Naive thymus-derived CD4-positive, alpha-beta T cell (primary cell): ENCODE results near the gene PARD3B. TPM values are rescaled to one million over a fixed set of nuclear protein-coding genes. Genes with fewer than 3 reads are reported as not detected.

Experiments
- ATAC-seq: fragments of 150-1000 bp; cut with Tn5 transposase; 2 replicates; pipeline ENCODE4 v1.10.0; 2021; ENCODE audit warnings: mild to moderate bottlenecking, moderate library complexity
- CTCF ChIA-PET: fragments of 350-600 bp; sonication (Branson Sonifier 250); formaldehyde crosslinking; loops from one replicate; lab custom pipeline; 2021; ENCODE audit warnings: antibody characterized with exemption; lab: Charles Lee
- POLR2A ChIA-PET: fragments of 350-600 bp; sonication (Branson Sonifier 250); formaldehyde crosslinking; loops from one replicate; lab custom pipeline; 2021; ENCODE audit warnings: antibody characterized with exemption, inconsistent platforms; lab: Charles Lee
- DNase-seq, 9 donors: peaks; one replicate each; pipeline versions ENCODE4 v3.0.0 to v3.0.0-alpha.2; 2020 to 2022; ENCODE audit warnings: mixed read lengths in 1 of 9
- H3K27ac ChIP-seq: one replicate; pipeline ENCODE4 v1.7.0; 2013; ENCODE audit warnings: mild to moderate bottlenecking, low read depth, low read length, moderate library complexity
- H3K27me3 ChIP-seq, 2 donors: one replicate each; pipeline ENCODE4 v1.7.0; 2013; ENCODE audit warnings: low read length in 2 of 2, mild to moderate bottlenecking in 2 of 2, moderate library complexity in 2 of 2; ENCODE audit not compliant: control insufficient read depth in 2 of 2, insufficient read depth in 2 of 2
- H3K36me3 ChIP-seq, 3 experiments: 1 replicate in 2 of 3; 2 replicates in 1 of 3; pipeline ENCODE4 v1.7.0; 2013; ENCODE audit warnings: low read length in 3 of 3, mild to moderate bottlenecking in 3 of 3, moderate library complexity in 1 of 3; ENCODE audit not compliant: insufficient read depth in 3 of 3, control insufficient read depth in 2 of 3
- H3K4me1 ChIP-seq, 2 donors: one replicate each; pipeline ENCODE4 v1.7.0; 2013; ENCODE audit warnings: low read length in 2 of 2, mild to moderate bottlenecking in 2 of 2, moderate library complexity in 1 of 2; ENCODE audit not compliant: control insufficient read depth in 2 of 2, insufficient read depth in 2 of 2
- H3K4me3 ChIP-seq: 2 replicates; pipeline ENCODE4 v1.7.0; 2013; ENCODE audit warnings: mild to moderate bottlenecking, low read length
- H3K9me3 ChIP-seq, 3 experiments: 1 replicate in 2 of 3; 2 replicates in 1 of 3; pipeline ENCODE4 v1.7.0; 2013; ENCODE audit warnings: low read length in 3 of 3; ENCODE audit not compliant: control insufficient read depth in 2 of 3
- H3K27ac Mint-ChIP-seq, 9 donors: one replicate each; pipeline ENCODE4 v1.8.0; 2020 to 2022; ENCODE audit warnings: mixed read lengths in 9 of 9, mild to moderate bottlenecking in 8 of 9, moderate library complexity in 5 of 9, inconsistent platforms in 2 of 9
- H3K27me3 Mint-ChIP-seq, 5 donors: one replicate each; pipeline ENCODE4 v1.8.0; 2021 to 2022; ENCODE audit warnings: mixed read lengths in 5 of 5, mild to moderate bottlenecking in 1 of 5
- H3K36me3 Mint-ChIP-seq, 5 donors: one replicate each; pipeline ENCODE4 v1.8.0; 2020 to 2022; ENCODE audit warnings: mixed read lengths in 5 of 5, mild to moderate bottlenecking in 3 of 5, inconsistent platforms in 1 of 5
- H3K4me1 Mint-ChIP-seq, 7 donors: one replicate each; pipeline ENCODE4 v1.8.0; 2020 to 2022; ENCODE audit warnings: mixed read lengths in 7 of 7, mild to moderate bottlenecking in 3 of 7, inconsistent platforms in 1 of 7
- H3K4me3 Mint-ChIP-seq, 10 donors: one replicate each; pipeline ENCODE4 v1.8.0; 2020 to 2022; ENCODE audit warnings: mild to moderate bottlenecking in 10 of 10, mixed read lengths in 10 of 10, moderate library complexity in 6 of 10, inconsistent platforms in 2 of 10
- H3K9me3 Mint-ChIP-seq, 11 donors: one replicate each; pipeline ENCODE4 v1.8.0; 2020 to 2022; ENCODE audit warnings: mixed read lengths in 11 of 11, mild to moderate bottlenecking in 4 of 11, inconsistent platforms in 1 of 11, moderate library complexity in 1 of 11
- intact Hi-C, 2 donors: fragments of 100-400 bp; cut with micrococcal nuclease; formaldehyde crosslinking; loops; one replicate each; pipeline ENCODE4 v1.15.1; 2023
- polyA plus RNA-seq, 2 donors: library from polyadenylated mRNA; unstranded; fragments of 300-500 nt; fragmentation: Illumina TruSeq; gene quantifications; one replicate each; pipeline ENCODE4 v1.2.3, GENCODE V29; 2021
- total RNA-seq, 6 experiments: library from RNA in 5 of 6; stranded (reverse) in 5 of 6; gene quantifications; 1 replicate in 5 of 6; 2 replicates in 1 of 6; pipeline ENCODE4 v1.2.3 and lab custom pipeline; 2021 to 2026

Gene PARD3B
- total and polyA plus RNA-seq, 7 experiments from 2014 or later = 0.22 to 4.0 (median 0.87) TPM

DNA sequence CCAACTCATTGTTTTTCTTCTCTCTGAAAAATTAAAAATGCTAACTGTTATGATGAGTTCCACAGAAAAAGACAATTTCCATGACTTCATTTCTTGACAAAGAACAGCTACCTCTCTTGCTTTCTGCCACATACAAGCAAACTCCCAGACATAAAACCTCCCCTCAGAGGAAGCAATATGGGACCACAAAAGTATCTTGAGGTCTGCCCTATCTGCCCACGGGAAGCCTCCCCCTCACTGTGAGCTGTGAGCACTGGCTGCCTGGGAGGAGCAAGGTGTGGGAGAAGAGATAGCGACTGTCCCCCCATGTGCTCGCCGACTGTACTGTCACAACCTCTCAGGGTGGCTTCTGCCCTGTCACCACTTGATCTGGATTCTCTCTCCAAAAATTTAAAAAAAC, 1067.4 kb downstream of the PARD3B start:
- peaks cover 0 to 4% of the 10 kb centered on the region in 2 donors for H3K4me1 ChIP-seq
- ATAC-seq (no peak), DNase-seq (peak in 2 of 9 donors; percentile 8 to 77)
- H3K27me3 ChIP-seq = no peaks in the 10 kb centered on the region
- no peaks in the 10 kb centered on the region for H3K36me3 ChIP-seq
- Mint-ChIP-seq H3K4me3 (peak overlapping the region in 9 of 10 donors; percentile 13 to 55 (median 19)), H3K27me3 (peaks cover 8 to 20% (median 9%) of the 10 kb centered on the region in 5 donors), H3K36me3 (peaks cover 0 to 6% (median 0%) of the 10 kb centered on the region in 5 donors), H3K9me3 (peaks cover 0 to 2% (median 0%) of the 10 kb centered on the region in 11 donors), H3K27ac (peak overlapping the region in 4 of 9 donors; percentile 2 to 41 (median 30)), H3K4me1 (peaks cover 10 to 33% (median 18%) of the 10 kb centered on the region in 7 donors)
- ChIA-PET CTCF (no interaction called here), POLR2A (no interaction called here)
- intact Hi-C loops = loop anchor here in 1 of 2 donors (5.0 kb wide), 1 partner anchor 70 kb away; the partner anchor contains the start of gene NRP2
- no peak overlapping the region for H3K4me3 ChIP-seq
- H3K9me3 ChIP-seq = no peaks in the 10 kb centered on the region
- no peak overlapping the region for H3K27ac ChIP-seq

DNA sequence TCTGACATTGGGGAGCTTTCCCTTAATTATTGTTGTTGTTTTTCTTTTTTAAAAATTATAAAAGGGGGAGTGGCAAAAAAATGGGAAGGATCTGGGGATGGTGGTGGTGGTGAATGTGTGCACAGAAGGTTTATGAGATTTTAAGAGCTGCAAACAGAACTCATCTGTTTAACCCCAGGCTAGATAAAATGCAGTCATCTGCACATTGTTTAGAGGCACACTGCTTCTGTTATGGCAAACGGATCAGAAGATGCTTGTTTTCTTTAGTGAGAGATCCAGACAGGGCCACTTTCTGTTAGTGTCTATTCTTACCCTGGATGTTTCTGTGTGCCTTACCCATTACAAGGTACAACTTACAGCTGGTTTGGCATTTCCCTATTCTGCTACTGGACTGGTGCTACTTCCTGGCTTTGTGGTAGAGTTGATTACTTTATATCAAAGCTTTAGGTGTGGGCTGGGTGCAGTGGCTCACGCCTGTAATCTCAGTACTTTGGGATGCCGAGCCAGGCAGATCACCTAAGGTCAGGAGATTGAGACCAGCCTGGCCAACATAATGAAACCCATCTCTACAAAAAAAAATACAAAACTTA, 1068.8 kb downstream of the PARD3B start:
- H3K4me1 Mint-ChIP-seq = peaks cover 10 to 32% (median 18%) of the 10 kb centered on the region in 7 donors
- ChIA-PET POLR2A (no interaction called here), CTCF (no interaction called here)
- H3K27ac ChIP-seq = no peak overlapping the region
- H3K9me3 ChIP-seq = no peaks in the 10 kb centered on the region
- DNase-seq (no peak), ATAC-seq (no peak)
- peaks cover 0 to 6% (median 0%) of the 10 kb centered on the region in 5 donors for H3K36me3 Mint-ChIP-seq
- intact Hi-C loops = loop anchor here in 1 of 2 donors (5.0 kb wide), 1 partner anchor 68 kb away; the partner anchor contains the start of gene NRP2
- H3K9me3 Mint-ChIP-seq = peaks cover 0 to 2% (median 0%) of the 10 kb centered on the region in 11 donors
- H3K27me3 ChIP-seq = no peaks in the 10 kb centered on the region
- no peak overlapping the region for H3K27ac Mint-ChIP-seq
- H3K4me3 ChIP-seq = no peak overlapping the region
- H3K4me1 ChIP-seq = peaks cover 0 to 4% of the 10 kb centered on the region in 2 donors
- no peaks in the 10 kb centered on the region for H3K36me3 ChIP-seq
- peaks cover 4 to 11% (median 9%) of the 10 kb centered on the region in 5 donors for H3K27me3 Mint-ChIP-seq
- peak overlapping the region in 2 of 10 donors; percentile 19 to 27 for H3K4me3 Mint-ChIP-seq

DNA sequence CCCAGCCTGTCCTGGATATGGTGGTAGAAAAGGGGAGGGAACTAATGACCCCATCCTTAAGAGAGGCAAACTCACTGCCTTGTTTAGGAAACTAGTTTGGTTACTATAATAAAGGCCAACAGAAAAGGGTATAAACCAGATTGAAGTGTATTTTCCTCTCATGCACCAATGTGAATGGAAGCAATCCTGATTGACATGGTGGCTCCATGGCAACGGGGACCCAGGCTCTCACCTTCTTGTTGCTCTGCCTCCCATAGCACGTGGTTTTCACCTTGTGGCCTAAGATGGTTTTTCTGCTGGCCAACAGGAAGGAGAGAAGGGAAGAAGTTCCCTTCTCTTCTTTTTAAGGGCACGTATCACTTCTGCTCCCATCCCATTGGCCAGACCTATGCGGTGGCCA, 1069.7 kb downstream of the PARD3B start:
- H3K4me1 Mint-ChIP-seq = peaks cover 10 to 33% (median 21%) of the 10 kb centered on the region in 7 donors
- no peaks in the 10 kb centered on the region for H3K9me3 Mint-ChIP-seq
- no peak for ATAC-seq
- no peaks in the 10 kb centered on the region for H3K36me3 ChIP-seq
- no peak overlapping the region for H3K4me3 Mint-ChIP-seq
- peaks cover 0 to 6% (median 0%) of the 10 kb centered on the region in 5 donors for H3K36me3 Mint-ChIP-seq
- no peak for DNase-seq
- H3K4me1 ChIP-seq = peaks cover 0 to 4% of the 10 kb centered on the region in 2 donors
- H3K27ac Mint-ChIP-seq = no peak overlapping the region
- intact Hi-C loops = loop anchor here in 1 of 2 donors (5.0 kb wide), 1 partner anchor 67 kb away; the partner anchor contains the start of gene NRP2
- POLR2A ChIA-PET = no interaction called here
- no peaks in the 10 kb centered on the region for H3K27me3 ChIP-seq
- no peak overlapping the region for H3K27ac ChIP-seq
- H3K4me3 ChIP-seq = no peak overlapping the region
- CTCF ChIA-PET = no interaction called here
- H3K27me3 Mint-ChIP-seq = peaks cover under 1 to 11% (median 5%) of the 10 kb centered on the region in 5 donors
- H3K9me3 ChIP-seq = no peaks in the 10 kb centered on the region

DNA sequence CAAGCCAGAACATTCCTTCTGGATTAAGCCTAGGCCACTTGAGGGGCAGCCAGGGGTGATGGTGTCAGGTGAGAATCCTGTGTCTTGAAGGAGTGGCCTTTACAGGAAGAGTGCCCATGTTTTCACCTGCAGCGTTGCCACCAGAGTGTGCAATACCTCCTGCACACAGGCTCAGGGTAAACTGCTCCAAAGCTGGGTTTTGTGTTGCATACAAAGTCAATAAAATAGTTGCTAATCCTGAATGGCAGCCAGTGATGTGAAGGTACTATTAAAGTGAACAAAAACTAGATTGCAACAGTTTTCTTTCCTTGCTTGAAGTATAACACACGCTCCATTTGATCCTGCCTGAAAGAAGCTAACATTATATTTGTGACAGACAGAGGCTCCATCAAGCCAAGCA, 1072.6 kb downstream of the PARD3B start:
- H3K4me1 Mint-ChIP-seq = peaks cover 4 to 20% (median 15%) of the 10 kb centered on the region in 7 donors
- peaks cover 0 to 2% (median 0%) of the 10 kb centered on the region in 11 donors for H3K9me3 Mint-ChIP-seq
- no peaks in the 10 kb centered on the region for H3K36me3 ChIP-seq
- ATAC-seq (no peak), DNase-seq (no peak)
- H3K27ac ChIP-seq = no peak overlapping the region
- H3K36me3 Mint-ChIP-seq = peaks cover 0 to 2% (median 0%) of the 10 kb centered on the region in 5 donors
- intact Hi-C loops = no loop called here
- H3K27me3 Mint-ChIP-seq = peaks cover 0 to 5% (median 0%) of the 10 kb centered on the region in 5 donors
- no peaks in the 10 kb centered on the region for H3K27me3 ChIP-seq
- no peak overlapping the region for H3K4me3 ChIP-seq
- no peaks in the 10 kb centered on the region for H3K4me1 ChIP-seq
- POLR2A ChIA-PET = no interaction called here
- no peak overlapping the region for H3K4me3 Mint-ChIP-seq
- CTCF ChIA-PET = interaction anchor here (0.6 kb wide), 1 partner anchor 66 kb away, joined by 3 read pairs; no protein-coding TSS in a partner anchor
- no peak overlapping the region for H3K27ac Mint-ChIP-seq
- H3K9me3 ChIP-seq = no peaks in the 10 kb centered on the region

DNA sequence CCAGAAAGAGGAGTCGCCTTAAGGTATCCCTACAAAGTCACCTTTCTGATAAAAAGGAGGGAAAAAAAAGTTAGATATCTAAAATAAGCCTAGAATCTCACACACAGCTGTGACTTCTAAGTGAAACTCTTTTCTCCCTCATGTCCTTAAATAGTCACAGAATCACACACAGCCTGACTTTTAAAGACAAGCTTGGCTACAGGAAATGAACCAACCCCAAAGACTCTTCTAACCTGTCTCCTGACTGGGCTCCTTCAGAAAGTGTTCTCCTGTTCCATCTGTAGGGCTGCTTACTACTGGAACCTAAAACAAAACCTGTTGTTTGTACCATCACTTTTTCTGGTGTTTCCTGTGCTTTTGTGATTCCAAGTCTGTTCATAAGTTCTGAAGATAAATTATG, 1074.3 kb downstream of the PARD3B start:
- Histone ChIP-seq H3K36me3 (no peaks in the 10 kb centered on the region), H3K4me1 (no peaks in the 10 kb centered on the region), H3K4me3 (no peak overlapping the region), H3K27me3 (no peaks in the 10 kb centered on the region), H3K9me3 (no peaks in the 10 kb centered on the region), H3K27ac (no peak overlapping the region)
- Mint-ChIP-seq H3K9me3 (peaks cover 0 to 2% (median 0%) of the 10 kb centered on the region in 11 donors), H3K36me3 (peaks cover 0 to 2% (median 0%) of the 10 kb centered on the region in 5 donors), H3K4me3 (no peak overlapping the region), H3K4me1 (peaks cover 0 to 6% (median 3%) of the 10 kb centered on the region in 7 donors), H3K27me3 (peaks cover 0 to 5% (median 0%) of the 10 kb centered on the region in 5 donors), H3K27ac (no peak overlapping the region)
- ChIA-PET POLR2A (no interaction called here), CTCF (interaction anchor here (0.6 kb wide), 1 partner anchor 17 kb away, joined by 3 read pairs; no protein-coding TSS in a partner anchor)
- intact Hi-C loops = no loop called here
- DNase-seq (no peak), ATAC-seq (no peak)

DNA sequence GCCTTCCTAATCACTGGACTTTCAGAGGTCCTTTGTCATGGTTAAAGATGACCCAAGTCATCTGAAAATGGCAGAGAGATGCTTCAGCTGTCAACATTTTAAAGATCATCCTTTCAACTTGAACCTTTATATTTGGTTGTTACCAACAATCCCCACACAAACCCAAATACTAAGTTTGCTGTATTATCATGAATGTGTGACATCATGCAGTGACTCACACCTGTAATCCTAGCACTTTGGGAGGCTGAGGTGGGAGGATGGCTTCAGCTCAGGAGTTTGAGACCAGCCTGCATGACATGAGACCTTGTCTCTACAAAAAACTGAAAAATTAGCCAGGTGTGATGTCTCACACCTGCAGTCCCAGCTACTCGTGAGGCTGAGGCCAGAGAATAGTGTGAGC, 1081.8 kb downstream of the PARD3B start:
- no peak overlapping the region for H3K4me3 ChIP-seq
- H3K4me1 ChIP-seq = no peaks in the 10 kb centered on the region
- DNase-seq (no peak), ATAC-seq (no peak)
- H3K4me1 Mint-ChIP-seq = no peaks in the 10 kb centered on the region
- H3K27me3 Mint-ChIP-seq = no peaks in the 10 kb centered on the region
- ChIA-PET POLR2A (no interaction called here), CTCF (no interaction called here)
- intact Hi-C loops = no loop called here
- no peak overlapping the region for H3K27ac ChIP-seq
- H3K27ac Mint-ChIP-seq = no peak overlapping the region
- H3K27me3 ChIP-seq = no peaks in the 10 kb centered on the region
- H3K9me3 ChIP-seq = no peaks in the 10 kb centered on the region
- no peak overlapping the region for H3K4me3 Mint-ChIP-seq
- no peaks in the 10 kb centered on the region for H3K9me3 Mint-ChIP-seq
- no peaks in the 10 kb centered on the region for H3K36me3 ChIP-seq
- no peaks in the 10 kb centered on the region for H3K36me3 Mint-ChIP-seq
